ENCODE results near the gene GSK3B.
"Not testable (repeated sequence)": the region's sequence is repeated elsewhere in the genome, so short reads cannot be mapped to it uniquely, and the experiment has no call there.

GSK3B gene

GRCh38 chr3:120021523-120021922 lies 72.7 kb downstream of the GSK3B start:
- TF ChIP-seq CTCF (conservative IDR thresholded peaks at IDR 0.05; ENCODE audit: low read depth, low read length), result no peak
- DNase-seq (ENCODE audit: low read depth), result peak; percentile 38

GRCh38 chr3:120018299-120018698 lies 75.9 kb downstream of the GSK3B start:
- DNase-seq (ENCODE audit: low read depth), result no peak
- no peak for TF ChIP-seq CTCF (conservative IDR thresholded peaks at IDR 0.05; ENCODE audit: low read depth, low read length)
- no peak overlapping the region for H3K4me3 ChIP-seq (ENCODE audit: low read depth, low read length)

More at GRCh38 chr3:120021523-120021922, 72.7 kb downstream of the GSK3B start:
- no peak overlapping the region for H3K4me3 ChIP-seq (ENCODE audit: low read depth, low read length)

- no peak overlapping the region for H3K4me3 ChIP-seq (ENCODE audit: low read depth, low read length)
- TF ChIP-seq CTCF (conservative IDR thresholded peaks at IDR 0.05; ENCODE audit: low read depth, low read length), result no peak
- DNase-seq (ENCODE audit: low read depth), result no peak
Observed at GRCh38 chr3:120017692-120018091, 76.6 kb downstream of the GSK3B start.

- no peak overlapping the region for H3K4me3 ChIP-seq (ENCODE audit: low read depth, low read length)
- TF ChIP-seq CTCF (conservative IDR thresholded peaks at IDR 0.05; ENCODE audit: low read depth, low read length), result no peak
- DNase-seq (ENCODE audit: low read depth), result peak; percentile 52
Observed at GRCh38 chr3:120013481-120013880, 80.8 kb downstream of the GSK3B start.

- DNase-seq (ENCODE audit: low read depth); H3K4me3 ChIP-seq (ENCODE audit: low read depth, low read length): not testable (repeated sequence)
Observed at GRCh38 chr3:120005741-120006140, 88.5 kb downstream of the GSK3B start.

GRCh38 chr3:120004008-120004498 lies 90.2 kb downstream of the GSK3B start:
- DNase-seq (ENCODE audit: low read depth), result peak; percentile 83
- H3K4me3 ChIP-seq (ENCODE audit: low read depth, low read length), result peak overlapping the region; percentile 1

GRCh38 chr3:119998166-119998565 lies 96.1 kb downstream of the GSK3B start:
- no peak overlapping the region for H3K4me3 ChIP-seq (ENCODE audit: low read depth, low read length)
- TF ChIP-seq CTCF (conservative IDR thresholded peaks at IDR 0.05; ENCODE audit: low read depth, low read length), result no peak
- no peak for DNase-seq (ENCODE audit: low read depth)

GRCh38 chr3:119990888-119991287 lies 103.4 kb downstream of the GSK3B start:
- H3K4me3 ChIP-seq (ENCODE audit: low read depth, low read length), result no peak overlapping the region
- DNase-seq (ENCODE audit: low read depth), result peak; percentile 30
- no peak for TF ChIP-seq CTCF (conservative IDR thresholded peaks at IDR 0.05; ENCODE audit: low read depth, low read length)

Data from choroid plexus epithelial cell (primary cell).